ENCODE measurements around the gene ERC2.

- TF ChIP-seq CTCF (conservative IDR thresholded peaks at IDR 0.05; ENCODE audit: low read length) (no peak), EZH2phosphoT487 (IDR thresholded peaks at IDR 0.05; ENCODE audit: borderline replicate concordance, low read depth, low read length) (no peak)
These were observed 338.2 kb downstream of the ERC2 start for GRCh38 chr3:56130036-56130435.

All from OCI-LY7 (cell line).